Thyroid gland (tissue), 4 donors: ENCODE results near the gene PRIMPOL.

ENCODE experiments used
- POLR2A ChIP-seq, 2 donors: fragments of 450-650 bp; IDR thresholded peaks; one replicate each; pipeline ENCODE4 v1.6.1; 2017; ENCODE audit warnings: antibody characterized with exemption in 2 of 2, mild to moderate bottlenecking in 2 of 2, moderate library complexity in 1 of 2
- TF ChIP-seq, protein P1 (sequence below), 6 experiments: fragments of 200-600 bp in 3 of 6; fragments of 450-650 bp in 3 of 6; sonication (generic) in 3 of 6; IDR thresholded peaks; one replicate each; pipeline ENCODE4 v1.5.1; 2016 to 2019; ENCODE audit warnings: antibody characterized with exemption in 6 of 6, mild to moderate bottlenecking in 2 of 6, inconsistent platforms in 1 of 6, moderate library complexity in 1 of 6

DNA sequence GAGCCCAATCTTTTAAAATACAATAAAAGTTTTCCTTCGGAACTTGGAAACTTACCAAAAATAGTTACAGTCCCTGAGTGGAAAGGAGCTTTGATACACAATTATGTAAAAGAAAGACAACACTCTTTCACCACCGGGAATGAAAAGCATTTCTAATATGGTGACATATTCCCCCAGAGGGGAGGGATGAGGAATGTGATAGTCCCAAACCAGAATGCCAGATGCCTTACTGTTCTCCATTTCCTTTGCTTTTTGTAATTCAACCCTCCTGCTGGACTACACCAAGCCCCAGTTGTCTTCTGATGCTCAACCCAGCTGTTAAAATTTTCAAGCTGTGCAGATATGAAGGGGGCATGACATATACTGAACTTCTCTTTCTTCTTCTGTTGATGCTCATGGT, 4.1 kb downstream of the PRIMPOL start:
- TF ChIP-seq, protein P1, sequence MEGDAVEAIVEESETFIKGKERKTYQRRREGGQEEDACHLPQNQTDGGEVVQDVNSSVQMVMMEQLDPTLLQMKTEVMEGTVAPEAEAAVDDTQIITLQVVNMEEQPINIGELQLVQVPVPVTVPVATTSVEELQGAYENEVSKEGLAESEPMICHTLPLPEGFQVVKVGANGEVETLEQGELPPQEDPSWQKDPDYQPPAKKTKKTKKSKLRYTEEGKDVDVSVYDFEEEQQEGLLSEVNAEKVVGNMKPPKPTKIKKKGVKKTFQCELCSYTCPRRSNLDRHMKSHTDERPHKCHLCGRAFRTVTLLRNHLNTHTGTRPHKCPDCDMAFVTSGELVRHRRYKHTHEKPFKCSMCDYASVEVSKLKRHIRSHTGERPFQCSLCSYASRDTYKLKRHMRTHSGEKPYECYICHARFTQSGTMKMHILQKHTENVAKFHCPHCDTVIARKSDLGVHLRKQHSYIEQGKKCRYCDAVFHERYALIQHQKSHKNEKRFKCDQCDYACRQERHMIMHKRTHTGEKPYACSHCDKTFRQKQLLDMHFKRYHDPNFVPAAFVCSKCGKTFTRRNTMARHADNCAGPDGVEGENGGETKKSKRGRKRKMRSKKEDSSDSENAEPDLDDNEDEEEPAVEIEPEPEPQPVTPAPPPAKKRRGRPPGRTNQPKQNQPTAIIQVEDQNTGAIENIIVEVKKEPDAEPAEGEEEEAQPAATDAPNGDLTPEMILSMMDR (IDR thresholded peaks at IDR 0.05), result no peak
- TF ChIP-seq POLR2A (IDR thresholded peaks at IDR 0.05), result no peak
